H9 (cell line): ENCODE data around the gene TWF1. TPM values are rescaled to one million over a fixed set of nuclear protein-coding genes. Genes with fewer than 3 reads are reported as not detected.

Experiments
- DNase-seq: peaks from one replicate; pipeline ENCODE4 v3.0.0-alpha.2; 2017
- H2AFZ ChIP-seq: one replicate; pipeline ENCODE4 v1.6.1; 2013; ENCODE audit warnings: mild to moderate bottlenecking, low read length, control low read depth, moderate library complexity
- H2AK5ac ChIP-seq: 2 replicates; pipeline ENCODE4 v1.6.1; 2013; ENCODE audit warnings: low read length, control low read depth, mixed read lengths; ENCODE audit not compliant: insufficient read length
- H2BK120ac ChIP-seq: one replicate; pipeline ENCODE4 v1.6.1; 2013; ENCODE audit warnings: low read depth, mild to moderate bottlenecking, low read length, control low read depth, inconsistent platforms; ENCODE audit not compliant: poor library complexity, severe bottlenecking
- H2BK12ac ChIP-seq: 2 replicates; pipeline ENCODE4 v1.6.1; 2013; ENCODE audit warnings: low read length, control low read depth, mixed read lengths, low read depth; ENCODE audit not compliant: insufficient read length
- H2BK15ac ChIP-seq: 2 replicates; pipeline ENCODE4 v1.6.1; 2013; ENCODE audit warnings: low read depth, low read length, control low read depth
- H2BK20ac ChIP-seq: one replicate; pipeline ENCODE4 v1.6.1; 2013; ENCODE audit warnings: low read depth, mild to moderate bottlenecking, low read length, control low read depth, inconsistent platforms; ENCODE audit not compliant: poor library complexity, severe bottlenecking
- H2BK5ac ChIP-seq: 2 replicates; pipeline ENCODE4 v1.6.1; 2013; ENCODE audit warnings: low read length, control low read depth, mixed read lengths; ENCODE audit not compliant: insufficient read length
- H3K14ac ChIP-seq: 2 replicates; pipeline ENCODE4 v1.6.1; 2013; ENCODE audit warnings: low read length, control low read depth; ENCODE audit not compliant: insufficient read depth
- H3K18ac ChIP-seq: 2 replicates; pipeline ENCODE4 v1.6.1; 2013; ENCODE audit warnings: low read depth, mild to moderate bottlenecking, mixed read lengths, low read length, control low read depth; ENCODE audit not compliant: insufficient read length
- H3K23ac ChIP-seq: 2 replicates; pipeline ENCODE4 v1.6.1; 2013; ENCODE audit warnings: low read length, control low read depth, mixed read lengths, low read depth; ENCODE audit not compliant: insufficient read length
- H3K23me2 ChIP-seq: 2 replicates; pipeline ENCODE4 v1.6.1; 2013; ENCODE audit warnings: low read depth, mild to moderate bottlenecking, mixed read lengths, low read length, control low read depth; ENCODE audit not compliant: insufficient read length, poor library complexity, severe bottlenecking
- H3K27ac ChIP-seq: 2 replicates; pipeline ENCODE4 v1.5.1; 2013; ENCODE audit warnings: low read length, control low read depth, mixed read lengths, low read depth; ENCODE audit not compliant: insufficient read length
- H3K27me3 ChIP-seq: 2 replicates; pipeline ENCODE4 v1.6.1; 2013; ENCODE audit warnings: low read length, control low read depth, inconsistent platforms; ENCODE audit not compliant: insufficient read depth
- H3K4ac ChIP-seq: 2 replicates; pipeline ENCODE4 v1.6.1; 2013; ENCODE audit warnings: low read depth, mild to moderate bottlenecking, control low read depth, inconsistent platforms, low read length, moderate library complexity
- H3K4me1 ChIP-seq: 2 replicates; pipeline ENCODE4 v1.6.1; 2013; ENCODE audit warnings: low read length, control low read depth, inconsistent platforms; ENCODE audit not compliant: insufficient read depth
- H3K4me2 ChIP-seq: 2 replicates; pipeline ENCODE4 v1.6.1; 2013; ENCODE audit warnings: low read length, control low read depth, mixed read lengths; ENCODE audit not compliant: insufficient read length, insufficient read depth
- H3K56ac ChIP-seq: 2 replicates; pipeline ENCODE4 v1.6.1; 2013; ENCODE audit warnings: low read depth, mild to moderate bottlenecking, mixed read lengths, low read length, control low read depth; ENCODE audit not compliant: insufficient read length
- H3K79me1 ChIP-seq: 2 replicates; pipeline ENCODE4 v1.6.1; 2013; ENCODE audit warnings: low read depth, mild to moderate bottlenecking, moderate library complexity, low read length, control low read depth, inconsistent platforms; ENCODE audit not compliant: insufficient read depth, poor library complexity, severe bottlenecking
- H3K79me2 ChIP-seq: 2 replicates; pipeline ENCODE4 v1.6.1; 2013; ENCODE audit warnings: low read length, control low read depth, inconsistent platforms; ENCODE audit not compliant: insufficient read depth
- H3K9ac ChIP-seq: 2 replicates; pipeline ENCODE4 v1.6.1; 2013; ENCODE audit warnings: low read length, control low read depth, mixed read lengths; ENCODE audit not compliant: insufficient read length; ENCODE audit errors: extremely low read depth
- H3K9me3 ChIP-seq: one replicate; pipeline ENCODE4 v1.6.1; 2013; ENCODE audit warnings: low read depth, low read length, inconsistent platforms; ENCODE audit not compliant: control insufficient read depth
- H3T11ph ChIP-seq: one replicate; pipeline ENCODE4 v1.6.1; 2013; ENCODE audit warnings: mild to moderate bottlenecking, low read length, control low read depth, inconsistent platforms
- H4K20me1 ChIP-seq: one replicate; pipeline ENCODE4 v1.6.1; 2013; ENCODE audit not compliant: control insufficient read depth, insufficient read length, insufficient read depth
- H4K5ac ChIP-seq: 2 replicates; pipeline ENCODE4 v1.6.1; 2013; ENCODE audit warnings: low read depth, mild to moderate bottlenecking, mixed read lengths, low read length, control low read depth; ENCODE audit not compliant: insufficient read length
- H4K8ac ChIP-seq: replicated peaks from 2 replicates; pipeline ENCODE4 v1.6.1; 2013; ENCODE audit warnings: low read length, control low read depth, mixed read lengths, low read depth; ENCODE audit not compliant: insufficient read length
- H4K91ac ChIP-seq: 2 replicates; pipeline ENCODE4 v1.6.1; 2013; ENCODE audit warnings: low read depth, mild to moderate bottlenecking, moderate library complexity, mixed read lengths, low read length, control low read depth; ENCODE audit not compliant: insufficient read length
- H3K27ac Mint-ChIP-seq, 3 experiments: 2 replicates in 2 of 3; 3 replicates in 1 of 3; pipeline ENCODE4 v1.8.0; 2020 to 2021; ENCODE audit warnings: mixed read lengths in 3 of 3, mild to moderate bottlenecking in 1 of 3, moderate library complexity in 1 of 3
- H3K27me3 Mint-ChIP-seq: 2 replicates; pipeline ENCODE4 v1.8.0; 2021; ENCODE audit warnings: low read depth, mild to moderate bottlenecking, moderate library complexity, mixed read lengths
- H3K36me3 Mint-ChIP-seq, 3 experiments: 2 replicates in 2 of 3; 3 replicates in 1 of 3; pipeline ENCODE4 v1.8.0; 2020 to 2021; ENCODE audit warnings: low read depth in 3 of 3, mixed read lengths in 3 of 3; ENCODE audit not compliant: insufficient read depth in 1 of 3
- H3K4me1 Mint-ChIP-seq, 2 experiments: 2 replicates each; pipeline ENCODE4 v1.8.0; 2020; ENCODE audit warnings: mixed read lengths in 2 of 2
- H3K4me3 Mint-ChIP-seq, 2 experiments: 2 replicates in 1 of 2; 3 replicates in 1 of 2; pipeline ENCODE4 v1.8.0; 2020 to 2021; ENCODE audit warnings: mild to moderate bottlenecking in 2 of 2, mixed read lengths in 2 of 2, moderate library complexity in 1 of 2
- H3K9me3 Mint-ChIP-seq, 2 experiments: 2 replicates in 1 of 2; 3 replicates in 1 of 2; pipeline ENCODE4 v1.8.0; 2020; ENCODE audit warnings: mild to moderate bottlenecking in 2 of 2, mixed read lengths in 2 of 2, moderate library complexity in 1 of 2
- CTCF ChIP-seq: fragments of 200-600 bp; sonication (generic); conservative IDR thresholded peaks from 3 replicates; pipeline ENCODE4 v1.8.0; 2021; ENCODE audit warnings: antibody characterized with exemption, mild to moderate bottlenecking
- WGBS: extraction: QIAGEN DNeasy Blood & Tissue Kit; methylation state at CpG from one replicate; pipeline ENCODE4 v1.1.7; 2013; ENCODE audit warnings: missing lambda C conversion rate, low lambda C conversion rate, mixed read lengths; ENCODE audit not compliant: insufficient read length; ENCODE audit errors: extremely low coverage; 5-methylcytosine and 5-hydroxymethylcytosine counted together
- total RNA-seq: library from RNA; stranded (reverse); gene quantifications from 2 replicates; pipeline ENCODE4 v1.2.1, GENCODE V29; 2021

The TWF1 gene
- total RNA-seq, 1 experiment from 2014 or later = 22.8 TPM

DNA sequence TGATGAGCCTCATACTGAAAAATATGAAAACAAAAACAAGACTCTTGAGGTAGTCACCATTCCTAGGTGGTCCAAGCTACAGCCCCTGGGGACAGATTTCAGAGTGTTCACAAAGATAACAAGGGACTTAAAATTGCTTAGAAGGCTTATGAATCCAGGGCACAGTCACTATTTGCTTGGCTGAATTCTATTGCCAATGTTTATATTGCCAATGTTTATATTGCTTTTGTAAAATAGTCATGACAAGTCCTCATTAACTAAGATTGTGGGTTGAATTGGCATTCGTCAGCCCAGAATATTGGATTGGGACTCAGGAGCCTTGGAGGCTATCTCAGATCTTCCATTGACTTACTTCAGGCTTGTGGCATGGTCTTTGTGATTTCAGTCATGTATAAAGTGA lies 36.1 kb upstream of the TWF1 start:
- H3K79me1 ChIP-seq = no peaks in the 10 kb centered on the region
- H3T11ph ChIP-seq = no peak overlapping the region
- Mint-ChIP-seq H3K27ac (no peak overlapping the region), H3K27me3 (peaks cover 8% of the 10 kb centered on the region), H3K36me3 (peaks cover 0 to under 1% (median 0%) of the 10 kb centered on the region in 3 experiments; a peak in 1 of 7 replicates), H3K4me1 (peaks cover 3% of the 10 kb centered on the region in 2 experiments; a peak in 1 of 4 replicates), H3K4me3 (no peak overlapping the region), H3K9me3 (peaks cover under 1 to 3% of the 10 kb centered on the region in 2 experiments; a peak in 3 of 5 replicates)
- H3K9me3 ChIP-seq = no peaks in the 10 kb centered on the region
- H3K27me3 ChIP-seq = no peaks in the 10 kb centered on the region
- no peak overlapping the region for H4K5ac ChIP-seq
- H3K18ac ChIP-seq = no peak overlapping the region
- H3K4ac ChIP-seq = no peak overlapping the region
- no peak overlapping the region for H3K4me2 ChIP-seq
- no peak overlapping the region for H3K23ac ChIP-seq
- no peaks in the 10 kb centered on the region for H3K79me2 ChIP-seq
- no peak for DNase-seq
- no peak overlapping the region for H3K56ac ChIP-seq
- H2AFZ ChIP-seq = no peak overlapping the region
- no peak overlapping the region for H3K9ac ChIP-seq
- H2BK120ac ChIP-seq = no peak overlapping the region
- H2BK5ac ChIP-seq = no peak overlapping the region
- H3K27ac ChIP-seq = no peak overlapping the region
- H4K20me1 ChIP-seq = no peaks in the 10 kb centered on the region
- H2BK15ac ChIP-seq = no peak overlapping the region
- H4K91ac ChIP-seq = no peak overlapping the region
- H3K23me2 ChIP-seq = no peaks in the 10 kb centered on the region
- H3K14ac ChIP-seq = no peak overlapping the region
- no peak overlapping the region for H2BK20ac ChIP-seq
- no peaks in the 10 kb centered on the region for H3K4me1 ChIP-seq
- no peak overlapping the region for H4K8ac ChIP-seq
- WGBS = no CpG with 5 or more reads among the region's 1 CpG
- no peak overlapping the region for H2BK12ac ChIP-seq
- no peak for TF ChIP-seq CTCF
- H2AK5ac ChIP-seq = no peak overlapping the region
